Inflammatory macrophage treated with lipopolysaccharide for 1 hour (primary cell): ENCODE measurements around the gene ENC1.
A peak's percentile ranks its signal among the peaks of the same experiment; 100 is the strongest.
"Not testable (repeated sequence)": the region's sequence is repeated elsewhere in the genome, so short reads cannot be mapped to it uniquely, and the experiment has no call there.

ENCODE experiments used
- DNase-seq, 2 donors: peaks; one replicate each; pipeline ENCODE4 v3.0.0-alpha.2; 2020 to 2022

ENC1 gene, protein sequence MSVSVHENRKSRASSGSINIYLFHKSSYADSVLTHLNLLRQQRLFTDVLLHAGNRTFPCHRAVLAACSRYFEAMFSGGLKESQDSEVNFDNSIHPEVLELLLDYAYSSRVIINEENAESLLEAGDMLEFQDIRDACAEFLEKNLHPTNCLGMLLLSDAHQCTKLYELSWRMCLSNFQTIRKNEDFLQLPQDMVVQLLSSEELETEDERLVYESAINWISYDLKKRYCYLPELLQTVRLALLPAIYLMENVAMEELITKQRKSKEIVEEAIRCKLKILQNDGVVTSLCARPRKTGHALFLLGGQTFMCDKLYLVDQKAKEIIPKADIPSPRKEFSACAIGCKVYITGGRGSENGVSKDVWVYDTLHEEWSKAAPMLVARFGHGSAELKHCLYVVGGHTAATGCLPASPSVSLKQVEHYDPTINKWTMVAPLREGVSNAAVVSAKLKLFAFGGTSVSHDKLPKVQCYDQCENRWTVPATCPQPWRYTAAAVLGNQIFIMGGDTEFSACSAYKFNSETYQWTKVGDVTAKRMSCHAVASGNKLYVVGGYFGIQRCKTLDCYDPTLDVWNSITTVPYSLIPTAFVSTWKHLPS

DNA sequence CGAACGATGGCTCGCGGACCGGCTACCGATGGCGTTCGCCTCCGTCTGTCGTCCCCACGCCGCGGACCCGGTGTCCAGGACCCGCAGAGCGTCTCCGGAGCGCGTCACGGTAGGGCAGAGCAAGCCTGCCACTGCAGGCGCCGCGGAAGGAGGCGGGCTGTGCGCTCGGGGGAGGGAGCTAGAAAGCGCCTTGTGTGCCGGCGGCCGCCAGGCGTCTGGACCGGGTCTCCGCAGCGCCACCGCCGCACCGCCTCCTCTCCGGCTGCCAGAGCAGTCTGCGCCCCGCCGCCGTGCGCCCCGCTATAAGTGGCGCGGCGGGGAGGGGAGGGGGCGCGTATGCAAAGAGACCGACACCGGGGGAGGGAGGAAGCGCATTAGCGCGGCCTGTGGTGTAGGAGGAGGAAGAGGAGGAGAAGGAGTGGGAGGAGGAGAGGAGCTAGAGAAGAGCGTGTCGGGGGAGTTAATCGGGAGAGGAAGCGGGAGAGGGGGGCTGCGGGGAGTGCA, at the start of gene ENC1:
Gene ENC1 (minus strand): TSS at position 279 of the 504 bp plus-strand sequence. CDS start 4,243 bp downstream, outside the sequence.
- peak; percentile 73 to 75 for DNase-seq

DNA sequence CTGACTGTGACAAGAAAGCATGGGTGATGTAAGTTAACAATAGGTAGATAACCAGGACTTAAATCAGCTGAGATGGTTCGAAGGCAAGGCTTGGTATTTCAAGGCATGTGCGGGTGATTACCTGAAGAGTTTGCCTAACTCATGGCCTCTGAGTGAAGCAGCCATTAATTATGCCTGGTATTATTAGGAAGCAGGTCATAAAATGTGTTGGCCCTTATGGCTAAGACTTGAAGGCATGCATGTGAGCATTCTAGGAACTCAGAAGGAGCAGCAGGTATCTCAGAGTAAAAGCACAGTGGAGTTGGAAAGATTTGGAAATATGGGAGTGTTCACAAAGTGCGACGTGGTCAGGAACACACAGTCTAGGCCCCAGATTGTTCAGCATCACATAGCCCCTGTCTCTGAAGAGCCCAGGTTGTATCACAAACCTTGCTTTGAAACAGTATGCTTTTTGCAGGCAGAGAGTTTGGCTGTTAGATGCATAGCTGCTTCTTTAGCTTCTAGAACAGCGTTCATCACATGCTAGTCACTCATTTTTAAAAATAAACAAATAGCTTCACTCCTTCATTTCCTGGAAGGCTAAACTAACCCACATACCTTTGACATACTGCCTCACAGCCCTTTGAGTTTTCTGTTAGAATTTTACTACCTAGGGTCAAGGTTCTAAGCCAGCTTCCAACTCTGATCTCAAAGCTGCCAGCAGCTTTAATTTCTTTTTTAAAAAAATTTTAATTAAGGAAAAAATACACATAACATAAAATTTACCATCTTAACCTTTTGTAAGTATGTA, 46.6 kb upstream of the ENC1 start:
- no peak for DNase-seq

DNA sequence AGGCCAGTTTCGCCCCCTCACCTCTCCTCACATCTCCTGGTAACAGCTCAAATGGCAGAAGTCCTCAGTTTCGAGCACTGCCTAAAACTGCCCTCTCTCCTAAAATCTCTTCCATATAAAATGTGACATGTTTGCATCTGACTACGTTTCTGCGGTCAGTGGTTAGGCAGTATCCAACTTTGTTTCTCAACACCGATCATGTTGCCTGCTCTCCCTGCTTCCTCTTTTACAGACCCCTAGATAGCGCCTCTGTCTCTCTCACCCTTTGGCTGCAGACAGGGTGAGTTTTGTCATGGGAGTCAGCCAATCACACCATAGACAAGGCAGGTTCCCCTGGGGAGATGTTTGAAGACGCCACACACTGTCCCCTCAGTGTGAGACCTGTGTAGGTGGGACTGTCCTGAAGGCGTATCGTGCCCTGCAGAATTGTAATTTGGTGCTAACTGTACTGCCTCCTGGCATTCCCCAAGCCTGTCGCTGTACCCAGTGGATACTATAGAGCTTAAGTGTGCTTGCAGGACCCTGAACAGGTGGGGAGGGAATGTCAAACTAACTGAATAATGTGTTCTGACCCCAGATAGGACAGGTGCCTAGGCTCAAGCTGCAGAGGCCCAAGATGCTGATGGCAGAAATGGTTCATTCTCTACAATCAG, 45.6 kb upstream of the ENC1 start:
- DNase-seq = peak; percentile 68 to 83

DNA sequence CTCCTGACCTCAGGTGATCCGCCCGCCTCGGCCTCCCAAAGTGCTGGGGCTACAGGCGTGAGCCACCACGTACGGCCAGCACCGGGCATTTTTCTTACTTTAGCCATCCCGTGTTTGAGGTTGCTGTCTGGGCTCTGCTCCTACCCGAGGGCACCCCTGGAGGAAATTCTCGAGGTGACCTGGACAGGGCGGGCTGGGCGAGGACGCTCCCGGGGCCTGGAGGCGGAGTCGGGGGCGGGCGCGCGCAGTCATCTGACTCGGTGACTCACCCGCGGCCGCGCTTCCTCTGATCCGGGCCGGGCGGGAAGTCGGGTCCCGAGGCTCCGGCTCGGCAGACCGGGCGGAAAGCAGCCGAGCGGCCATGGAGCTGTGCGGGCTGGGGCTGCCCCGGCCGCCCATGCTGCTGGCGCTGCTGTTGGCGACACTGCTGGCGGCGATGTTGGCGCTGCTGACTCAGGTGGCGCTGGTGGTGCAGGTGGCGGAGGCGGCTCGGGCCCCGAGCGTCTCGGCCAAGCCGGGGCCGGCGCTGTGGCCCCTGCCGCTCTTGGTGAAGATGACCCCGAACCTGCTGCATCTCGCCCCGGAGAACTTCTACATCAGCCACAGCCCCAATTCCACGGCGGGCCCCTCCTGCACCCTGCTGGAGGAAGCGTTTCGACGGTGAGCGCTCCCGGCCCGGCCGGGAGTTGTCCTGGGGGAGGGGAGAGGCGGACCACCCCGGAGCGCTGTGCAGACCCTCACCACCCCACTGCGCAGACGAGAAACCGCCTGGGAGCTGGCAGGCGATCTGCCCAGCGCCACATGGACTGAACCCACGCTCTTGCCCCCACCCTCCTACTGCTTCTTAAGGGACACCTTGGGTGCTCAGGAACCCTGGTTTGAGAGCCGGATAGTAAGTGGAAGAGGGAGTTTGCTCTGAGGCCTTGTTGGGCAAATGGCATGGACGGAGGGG, 44.6 kb upstream of the ENC1 start, which contains the start of gene HEXB:
Gene HEXB (plus strand): TSS at position 334 of the 952 bp plus-strand sequence. CDS start 28 bp downstream, at position 362.
- DNase-seq = peak; percentile 88 to 93

DNA sequence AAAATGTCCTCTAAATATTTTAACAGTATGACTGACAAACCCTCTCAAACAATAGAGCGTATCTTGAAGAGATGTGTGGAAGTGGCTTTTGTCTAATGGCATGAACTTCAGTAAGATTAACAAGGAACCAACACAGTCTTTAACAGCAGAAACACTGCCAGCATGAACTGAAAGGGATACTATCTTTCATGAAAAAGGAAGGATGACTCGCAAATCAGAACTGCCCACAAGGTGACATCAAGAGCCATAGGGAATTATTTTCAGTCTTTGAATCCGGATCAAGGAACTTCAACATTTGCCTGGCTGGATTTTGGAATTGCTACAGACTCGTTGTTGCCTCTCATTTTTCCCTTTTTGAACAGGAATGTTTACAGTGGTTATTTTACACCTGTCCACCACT, 39.4 kb upstream of the ENC1 start:
- DNase-seq = peak; percentile 25 to 37

DNA sequence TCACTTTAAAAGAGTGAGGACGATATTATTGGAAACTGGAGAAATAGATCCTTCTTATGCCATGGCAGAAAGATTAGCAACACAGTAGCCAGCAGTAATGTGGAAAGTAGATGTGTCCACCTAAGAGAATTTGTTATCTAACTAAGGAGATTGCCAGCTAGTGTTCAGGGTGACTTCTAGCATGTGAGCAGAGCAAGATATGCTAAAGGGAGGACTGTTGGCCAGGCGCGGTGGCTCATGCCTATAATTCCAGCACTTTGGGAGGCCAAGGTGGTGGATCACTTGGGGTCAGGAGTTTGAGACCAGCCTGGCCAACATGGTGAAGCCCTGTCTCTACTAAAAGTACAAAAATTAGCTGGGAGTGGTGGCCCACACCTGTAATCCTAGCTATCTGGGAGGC, 38.8 kb upstream of the ENC1 start:
- not testable (repeated sequence) for DNase-seq

DNA sequence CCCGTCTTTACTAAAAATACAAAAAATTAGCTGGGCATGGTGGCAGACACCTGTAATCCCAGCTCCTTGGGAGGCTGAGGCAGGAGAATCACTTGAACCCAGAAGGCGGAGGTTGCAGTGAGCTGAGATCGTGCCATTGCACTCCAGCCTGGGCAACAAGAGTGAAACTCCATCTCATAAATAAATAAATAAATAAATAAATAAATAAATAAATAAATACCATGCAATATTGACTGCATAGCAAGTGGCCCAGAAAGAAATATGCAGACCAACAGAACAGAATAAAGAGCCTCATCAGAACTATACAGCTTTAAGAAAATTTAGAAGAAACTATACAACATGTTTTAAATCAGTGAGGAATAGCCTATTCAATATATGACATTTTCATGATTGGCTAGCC, 37.6 kb upstream of the ENC1 start:
- not testable (repeated sequence) for DNase-seq

DNA sequence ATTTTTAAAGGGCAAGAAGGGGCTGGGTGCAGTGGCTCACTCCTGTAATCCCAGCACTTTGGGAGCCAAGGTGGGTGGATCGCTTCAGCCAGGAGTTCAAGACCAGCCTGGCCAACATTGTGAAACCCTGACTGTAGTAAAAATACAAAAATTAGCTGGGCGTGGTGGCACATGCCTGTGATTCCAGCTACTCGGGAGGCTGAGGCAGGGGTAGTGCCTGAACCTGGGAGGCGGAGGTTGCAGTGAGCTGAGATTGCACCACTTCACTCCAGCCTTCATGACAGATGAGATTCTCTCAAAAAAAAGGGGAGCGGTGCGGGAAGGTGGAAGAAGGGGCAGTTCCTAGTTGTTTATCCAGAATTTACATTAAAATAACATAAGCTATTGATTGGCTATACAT, 35.9 kb upstream of the ENC1 start:
- not testable (repeated sequence) for DNase-seq

DNA sequence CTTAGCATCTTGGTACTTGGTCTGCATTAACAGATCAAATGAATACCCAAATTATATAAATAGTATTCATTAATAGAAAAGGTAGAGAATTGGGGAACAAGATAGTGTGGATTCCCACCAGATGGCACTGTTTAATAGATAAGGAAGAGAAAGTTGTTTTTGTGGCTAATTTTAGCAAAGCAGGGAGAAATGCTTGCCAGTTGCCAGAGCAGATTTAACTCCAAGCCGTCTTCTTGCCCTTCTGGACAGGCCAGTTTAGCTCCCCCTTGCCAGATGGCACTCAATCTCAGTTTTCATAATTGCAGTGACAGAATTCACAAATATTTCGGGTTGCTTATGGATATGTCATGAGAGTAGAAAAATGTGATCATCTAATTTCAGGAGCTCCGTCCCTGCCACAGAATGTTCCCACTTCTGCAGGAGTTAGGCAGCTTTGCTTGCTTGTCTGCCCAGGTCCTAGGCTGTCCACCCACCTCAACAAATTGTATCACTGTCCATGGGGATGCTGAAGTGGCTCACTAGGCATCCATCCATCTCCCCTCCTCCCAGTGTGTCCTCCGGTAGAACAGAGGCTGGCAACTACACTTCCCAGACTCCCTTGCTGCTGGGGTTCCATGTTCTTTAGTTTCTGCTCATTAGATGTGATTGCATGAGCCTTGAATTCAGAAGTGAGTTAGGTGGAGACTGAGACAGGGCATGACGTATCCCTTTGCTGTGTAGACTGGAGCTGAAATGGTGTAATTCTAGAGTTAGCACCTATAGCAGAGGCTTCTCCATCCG, 32.7 kb upstream of the ENC1 start:
- peak; percentile 41 to 52 for DNase-seq

DNA sequence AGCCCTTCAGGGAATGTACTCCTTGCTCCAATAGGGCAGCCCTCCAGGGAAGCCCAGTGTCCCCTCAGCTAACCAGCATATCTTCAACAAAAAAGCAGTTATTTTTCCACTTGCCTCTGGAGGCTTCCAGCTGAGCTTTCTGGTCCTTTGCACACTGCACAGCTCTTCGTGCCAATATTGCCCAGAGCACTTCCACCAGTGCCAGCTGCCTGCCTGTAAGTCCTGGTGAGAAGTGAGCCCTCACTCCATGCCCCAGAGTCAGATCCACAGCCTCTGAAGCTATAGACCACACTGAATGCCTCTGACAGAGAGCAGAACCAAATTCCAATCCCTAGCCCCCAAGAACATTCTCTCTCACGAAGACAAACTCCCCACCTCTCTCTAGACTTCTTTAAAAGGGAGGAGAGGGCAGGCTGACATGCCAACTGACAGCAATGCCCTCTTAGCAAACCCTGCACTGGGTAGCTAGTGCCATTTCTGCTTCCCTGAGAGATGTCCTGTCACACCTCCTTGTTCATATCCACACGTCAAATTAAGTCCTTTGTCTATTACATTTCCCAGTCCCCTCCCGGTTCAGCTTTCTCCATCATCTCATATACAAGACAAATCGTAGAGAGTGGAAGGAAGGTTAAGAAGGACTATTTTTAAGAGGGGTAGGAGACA, 31.8 kb upstream of the ENC1 start:
- DNase-seq = no peak

DNA sequence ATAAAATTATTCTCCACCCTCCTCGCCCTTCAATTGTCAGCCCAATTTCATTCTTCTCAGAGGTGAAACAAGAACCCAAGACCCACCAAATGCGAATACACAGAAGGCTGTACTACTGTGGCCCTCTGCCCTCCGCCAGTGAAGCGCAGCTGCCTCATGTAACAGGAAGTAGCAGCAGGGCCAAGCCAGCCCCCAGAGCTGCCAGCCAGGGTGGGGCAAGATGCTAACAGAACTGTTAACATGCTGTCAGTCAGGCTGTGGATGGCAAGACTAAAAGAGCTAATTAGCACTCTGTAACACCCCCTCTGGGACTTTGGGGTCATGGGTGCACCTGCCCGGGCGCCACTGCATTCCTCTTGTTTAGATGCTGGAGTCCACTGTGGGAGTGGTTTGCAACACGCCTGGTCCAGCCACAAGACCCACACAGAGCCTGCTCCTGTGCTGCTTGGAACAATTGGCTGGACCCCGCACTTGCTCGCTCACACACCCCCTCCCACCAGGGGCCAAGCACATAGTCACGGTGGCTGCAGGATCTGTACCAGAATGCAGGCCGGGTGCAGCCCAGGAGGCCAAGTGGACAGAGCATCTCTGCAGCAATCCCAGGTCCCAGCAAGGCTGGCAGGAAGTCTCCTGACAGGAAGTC, 30.0 kb upstream of the ENC1 start:
- no peak for DNase-seq

DNA sequence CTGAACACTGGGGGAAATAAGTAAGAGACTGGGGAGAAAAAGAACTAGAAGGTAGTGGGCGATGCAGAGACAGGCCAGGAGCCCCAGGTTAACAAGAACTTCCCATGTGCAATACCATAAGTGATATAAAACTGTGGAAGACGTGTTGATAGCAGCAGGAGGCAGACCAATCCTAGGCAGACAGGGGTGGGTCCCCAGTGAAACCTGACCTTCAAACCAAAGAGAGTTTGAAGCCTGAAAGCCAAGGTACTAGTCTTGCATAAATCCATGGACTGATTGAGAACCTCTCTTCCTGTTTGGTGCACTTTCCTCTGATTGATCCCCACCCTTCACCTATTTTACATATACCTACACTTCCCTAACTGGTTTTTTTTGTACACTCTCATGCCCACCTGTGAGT, 29.3 kb upstream of the ENC1 start:
- DNase-seq = no peak

DNA sequence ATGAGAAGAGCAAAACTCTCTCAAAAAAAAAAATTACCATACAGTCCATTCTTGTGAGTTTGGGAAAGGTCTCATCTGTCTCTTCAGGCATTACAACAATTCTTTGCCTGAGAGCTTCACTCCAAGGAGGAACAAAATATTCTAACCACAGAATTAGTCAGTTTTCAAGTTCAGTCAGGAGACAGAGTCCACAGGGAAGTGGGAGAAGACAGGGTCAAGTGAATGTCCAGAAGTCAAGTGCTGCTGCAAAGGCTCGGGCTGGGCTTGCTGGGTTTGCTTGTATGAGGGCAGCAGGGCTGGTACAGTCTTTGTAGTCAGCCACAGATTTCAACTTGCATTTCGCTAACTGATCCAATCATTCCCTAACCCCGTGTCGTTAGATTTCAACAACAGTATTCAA, 26.9 kb upstream of the ENC1 start:
- peak; percentile 66 to 71 for DNase-seq

DNA sequence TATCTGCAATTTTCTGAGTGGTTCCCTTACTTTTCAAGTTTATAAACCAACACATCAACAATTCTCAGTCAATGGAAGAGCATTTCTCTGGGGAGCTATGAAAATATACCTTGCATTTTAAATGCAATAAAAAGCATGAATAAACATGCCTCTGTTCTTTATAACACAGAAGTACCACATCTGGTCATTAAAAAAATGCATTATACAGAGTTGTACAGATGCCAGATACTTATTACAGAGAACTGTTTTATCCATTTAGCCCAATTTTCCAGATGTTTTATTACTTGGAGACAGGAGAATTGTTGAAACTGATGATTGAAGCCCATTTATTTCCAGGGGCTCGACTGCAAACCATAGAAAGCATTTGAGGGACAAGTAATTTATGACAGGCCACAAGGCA, 25.3 kb upstream of the ENC1 start:
- DNase-seq = no peak

DNA sequence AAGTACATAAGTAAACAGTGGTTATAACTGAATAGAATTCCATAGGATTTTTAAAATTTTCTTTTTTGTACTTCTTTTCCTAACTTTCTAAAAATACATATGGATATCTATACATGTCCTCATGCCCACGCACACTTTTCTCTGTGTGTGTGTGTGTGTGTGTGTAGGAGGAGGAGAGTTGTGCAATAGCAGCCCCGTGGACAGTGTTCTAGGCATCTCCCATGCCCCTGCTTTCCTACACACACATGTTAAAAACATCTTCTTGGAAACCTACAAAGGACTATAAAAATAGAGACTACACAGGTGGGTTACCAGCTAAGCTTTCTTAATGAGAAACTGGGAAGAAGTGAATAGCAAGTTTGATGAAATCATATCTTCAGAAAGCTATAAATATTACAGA, 24.7 kb upstream of the ENC1 start:
- DNase-seq = peak; percentile 38 to 42

DNA sequence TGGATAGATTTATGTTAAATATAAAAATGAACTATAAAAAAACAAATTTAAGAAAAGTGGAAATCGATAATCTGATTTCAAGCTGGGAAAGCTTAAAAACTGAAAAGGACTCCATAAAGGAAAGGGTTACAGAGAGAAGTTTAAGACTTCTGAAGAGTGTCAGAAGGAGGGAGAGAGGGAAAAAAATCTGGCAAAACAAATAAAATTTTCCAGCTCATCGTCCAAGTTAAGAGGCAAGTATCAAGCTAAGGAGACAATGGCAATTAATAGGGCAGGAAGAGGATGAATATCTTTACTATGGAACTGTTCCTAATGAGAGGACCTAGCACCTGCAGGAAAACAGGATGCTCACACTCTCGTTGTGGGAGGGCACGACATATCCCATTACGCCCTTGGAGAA, 24.0 kb upstream of the ENC1 start:
- DNase-seq = no peak

DNA sequence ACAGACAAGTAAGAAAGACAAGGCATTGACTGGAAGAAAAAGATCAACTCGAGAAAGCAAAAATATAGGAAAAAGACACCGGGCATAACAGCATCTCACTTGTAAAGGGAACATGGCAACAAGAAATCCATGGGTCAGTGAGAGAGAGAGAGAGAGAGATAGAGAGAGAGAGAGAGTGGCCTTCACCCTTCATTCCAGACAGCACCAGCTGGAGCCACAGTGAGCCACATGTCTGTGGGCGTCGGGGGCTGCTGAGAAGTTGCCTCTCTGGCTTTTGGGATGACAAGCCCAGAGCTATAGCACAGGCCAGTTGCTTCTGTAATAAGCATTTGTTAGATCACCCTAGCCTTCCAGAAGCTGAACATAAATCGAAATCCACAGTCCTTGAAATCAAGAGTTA, 20.3 kb upstream of the ENC1 start:
- DNase-seq = no peak

DNA sequence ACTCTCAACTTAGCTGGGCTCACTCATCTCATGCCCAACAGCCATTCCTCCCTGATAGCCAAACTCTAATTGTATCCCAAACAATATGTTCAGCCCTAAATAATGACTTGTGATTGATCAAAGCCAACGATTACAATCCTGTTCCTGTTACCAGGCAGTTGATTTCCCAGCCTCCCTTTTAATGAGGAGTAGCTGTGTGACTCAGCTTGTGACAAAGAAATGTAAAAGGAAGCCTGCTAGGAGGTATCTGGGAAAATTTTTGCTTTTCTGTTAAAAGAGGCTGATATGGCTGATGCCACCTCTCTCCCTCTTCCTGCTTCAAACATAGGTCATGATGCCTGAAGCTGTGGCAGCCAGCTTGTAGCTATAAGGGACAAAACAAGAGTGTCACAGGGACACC, 19.6 kb upstream of the ENC1 start:
- DNase-seq = no peak

DNA sequence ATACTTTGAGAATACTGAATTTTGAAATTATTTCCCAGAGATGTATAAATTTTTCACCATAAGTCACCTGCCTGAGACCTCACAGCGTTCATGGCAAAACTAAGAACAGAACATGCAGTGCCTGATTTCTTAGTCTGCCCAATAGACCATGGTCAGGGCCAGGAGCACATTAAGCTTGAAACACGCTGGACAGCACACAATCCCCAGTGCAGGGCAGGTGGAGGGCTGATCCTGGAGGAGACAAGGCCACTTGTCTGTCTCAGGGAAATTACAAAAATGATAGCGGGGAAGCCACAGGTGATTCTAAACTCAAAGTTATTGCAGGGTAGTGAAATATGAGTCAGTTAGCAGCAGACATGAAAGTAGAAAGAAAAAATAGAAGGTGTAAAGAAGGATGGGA, 18.6 kb upstream of the ENC1 start:
- DNase-seq = no peak

DNA sequence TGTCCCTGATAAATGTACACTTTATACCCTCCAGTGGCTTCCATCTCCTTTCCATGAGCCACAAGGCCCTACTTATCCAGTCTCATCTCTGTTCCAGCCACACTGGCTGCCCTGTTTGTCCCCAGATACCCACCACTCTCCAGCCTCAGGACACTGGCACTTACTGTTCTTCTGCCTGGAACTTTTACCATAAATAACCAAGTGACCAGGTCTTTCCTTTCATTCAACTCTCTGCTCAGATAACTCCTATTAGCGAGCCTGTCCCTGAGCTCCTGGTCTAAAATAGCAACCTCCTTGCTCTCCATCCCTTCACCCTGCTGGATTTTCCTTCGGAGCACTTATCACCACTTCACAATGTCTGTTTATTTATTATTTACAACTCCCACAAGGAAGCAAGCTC, 16.6 kb upstream of the ENC1 start:
- DNase-seq = no peak
